Effector CD4-positive, alpha-beta T cell (primary cell): ENCODE measurements around the gene CCDC116.
"Not testable (repeated sequence)": the region's sequence is repeated elsewhere in the genome, so short reads cannot be mapped to it uniquely, and the experiment has no call there.

Experiments
- DNase-seq: peaks from one replicate; pipeline ENCODE4 v3.0.0-alpha.2; 2020

Gene CCDC116

GRCh38 chr22:21652547-21653545, 20.3 kb downstream of the CCDC116 start:
- no peak for DNase-seq

- DNase-seq: no peak
Measured at GRCh38 chr22:21657020-21657359, 24.4 kb downstream of the CCDC116 start.

- peak; percentile 77 for DNase-seq
Measured at GRCh38 chr22:21657360-21658032, 24.9 kb downstream of the CCDC116 start.

GRCh38 chr22:21659864-21660525, 27.4 kb downstream of the CCDC116 start:
- no peak for DNase-seq

- no peak for DNase-seq
Measured at GRCh38 chr22:21660904-21661303, 28.3 kb downstream of the CCDC116 start.

GRCh38 chr22:21661991-21662390, 29.4 kb downstream of the CCDC116 start:
- no peak for DNase-seq

- no peak for DNase-seq
Measured at GRCh38 chr22:21663738-21664137, 31.2 kb downstream of the CCDC116 start.

GRCh38 chr22:21665047-21665851, 32.7 kb downstream of the CCDC116 start:
- DNase-seq: no peak

GRCh38 chr22:21666786-21667185, 34.2 kb downstream of the CCDC116 start:
- no peak for DNase-seq

GRCh38 chr22:21669026-21669425, 36.5 kb downstream of the CCDC116 start:
- DNase-seq: no peak

- DNase-seq: no peak
Measured at GRCh38 chr22:21672107-21672629, 39.6 kb downstream of the CCDC116 start.

GRCh38 chr22:21673534-21674321, 41.2 kb downstream of the CCDC116 start:
- no peak for DNase-seq

- DNase-seq: no peak
Measured at GRCh38 chr22:21674638-21675245, 42.2 kb downstream of the CCDC116 start.

- no peak for DNase-seq
Measured at GRCh38 chr22:21677606-21678443, 45.3 kb downstream of the CCDC116 start.

GRCh38 chr22:21678842-21679241, 46.3 kb downstream of the CCDC116 start:
- DNase-seq: not testable (repeated sequence)

GRCh38 chr22:21679383-21679782, 46.8 kb downstream of the CCDC116 start:
- DNase-seq: no peak

GRCh38 chr22:21680830-21681565, 48.4 kb downstream of the CCDC116 start:
- DNase-seq: no peak

- no peak for DNase-seq
Measured at GRCh38 chr22:21681566-21682370, 49.2 kb downstream of the CCDC116 start.
